ENCODE measurements around the gene FOXL2NB.

DNA sequence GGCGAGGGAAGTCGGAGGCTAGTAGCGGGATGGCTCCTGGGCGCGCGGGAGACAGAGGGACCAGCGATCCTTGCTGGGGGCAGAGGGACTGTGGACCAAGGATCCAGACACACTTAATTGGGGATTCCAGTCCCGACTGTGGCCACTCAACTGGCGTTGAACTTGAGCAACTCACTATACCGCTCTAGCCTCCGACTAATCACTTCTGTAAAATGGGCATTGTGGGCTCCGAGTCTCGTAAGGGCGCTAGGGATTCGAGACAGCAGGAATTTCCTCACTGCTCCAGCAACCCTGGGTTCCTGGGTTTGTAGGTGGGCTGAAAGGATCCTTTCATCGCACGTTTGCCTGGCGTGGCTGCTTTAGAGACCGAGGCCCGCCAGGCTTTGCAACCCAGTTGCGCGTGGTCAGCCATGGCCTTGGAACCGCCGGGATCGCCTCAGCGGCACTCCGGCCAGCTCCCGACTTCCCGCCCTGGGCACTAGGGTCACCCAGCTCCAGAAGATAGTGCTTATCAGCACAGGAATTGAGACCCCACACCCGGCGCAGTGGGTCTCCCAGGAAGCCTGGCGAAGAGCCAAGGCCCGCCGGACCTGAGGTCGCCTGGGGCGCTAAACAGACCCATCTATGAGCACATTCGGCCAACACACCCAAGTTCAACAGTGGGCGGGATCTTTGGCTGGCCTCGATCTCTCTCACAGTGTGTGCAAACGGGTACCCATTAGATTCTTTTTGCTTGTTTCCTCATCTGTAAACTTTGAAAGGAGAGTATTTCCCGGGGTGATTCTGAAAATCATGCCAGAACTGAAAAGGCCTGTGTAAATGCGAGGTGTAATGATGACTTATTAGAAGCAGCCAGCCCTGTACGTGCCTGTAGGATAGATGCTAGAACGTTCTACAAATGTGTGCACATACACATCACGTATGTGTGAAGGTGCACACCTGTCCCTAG is 10.0 kb upstream of the FOXL2NB start:
- TF ChIP-seq, protein P1, sequence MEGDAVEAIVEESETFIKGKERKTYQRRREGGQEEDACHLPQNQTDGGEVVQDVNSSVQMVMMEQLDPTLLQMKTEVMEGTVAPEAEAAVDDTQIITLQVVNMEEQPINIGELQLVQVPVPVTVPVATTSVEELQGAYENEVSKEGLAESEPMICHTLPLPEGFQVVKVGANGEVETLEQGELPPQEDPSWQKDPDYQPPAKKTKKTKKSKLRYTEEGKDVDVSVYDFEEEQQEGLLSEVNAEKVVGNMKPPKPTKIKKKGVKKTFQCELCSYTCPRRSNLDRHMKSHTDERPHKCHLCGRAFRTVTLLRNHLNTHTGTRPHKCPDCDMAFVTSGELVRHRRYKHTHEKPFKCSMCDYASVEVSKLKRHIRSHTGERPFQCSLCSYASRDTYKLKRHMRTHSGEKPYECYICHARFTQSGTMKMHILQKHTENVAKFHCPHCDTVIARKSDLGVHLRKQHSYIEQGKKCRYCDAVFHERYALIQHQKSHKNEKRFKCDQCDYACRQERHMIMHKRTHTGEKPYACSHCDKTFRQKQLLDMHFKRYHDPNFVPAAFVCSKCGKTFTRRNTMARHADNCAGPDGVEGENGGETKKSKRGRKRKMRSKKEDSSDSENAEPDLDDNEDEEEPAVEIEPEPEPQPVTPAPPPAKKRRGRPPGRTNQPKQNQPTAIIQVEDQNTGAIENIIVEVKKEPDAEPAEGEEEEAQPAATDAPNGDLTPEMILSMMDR (IDR thresholded peaks at IDR 0.05) = no peak
- no peak for TF ChIP-seq POLR2A (IDR thresholded peaks at IDR 0.05)
